NCI-H446 (cell line): ENCODE results near the gene MUC6.

Source experiments
- DNase-seq, 2 experiments: peaks; one replicate each; lab custom pipeline; 2025; lab: John Stamatoyannopoulos, UW

MUC6 gene

GRCh38 chr11:1036303-1036923 is at the start of gene MUC6:
Gene MUC6, minus strand, starts transcription at chr11:1036718. Its CDS starts 63 bp downstream, at chr11:1036655.
- no peak for DNase-seq

- no peak for DNase-seq
Measured at GRCh38 chr11:1085440-1086170, 49.1 kb upstream of the MUC6 start.

GRCh38 chr11:1084561-1085439 is 48.3 kb upstream of the MUC6 start:
- no peak for DNase-seq

- no peak for DNase-seq
Measured at GRCh38 chr11:1083621-1084551, 47.4 kb upstream of the MUC6 start.

GRCh38 chr11:1082728-1083620 is 46.5 kb upstream of the MUC6 start:
- no peak for DNase-seq

- DNase-seq = no peak
Measured at GRCh38 chr11:1082346-1082727, 45.8 kb upstream of the MUC6 start.

GRCh38 chr11:1081601-1082311 is 45.2 kb upstream of the MUC6 start:
- no peak for DNase-seq

- DNase-seq = no peak
Measured at GRCh38 chr11:1078191-1078601, 41.7 kb upstream of the MUC6 start.

GRCh38 chr11:1077417-1078119 is 41.0 kb upstream of the MUC6 start:
- DNase-seq = no peak

- no peak for DNase-seq
Measured at GRCh38 chr11:1077033-1077416, 40.5 kb upstream of the MUC6 start.

- no peak for DNase-seq
Measured at GRCh38 chr11:1076061-1076665, 39.6 kb upstream of the MUC6 start.

GRCh38 chr11:1075341-1075911 is 38.9 kb upstream of the MUC6 start:
- no peak for DNase-seq

GRCh38 chr11:1074244-1075221 is 38.0 kb upstream of the MUC6 start, which contains the start of gene MUC2:
Gene MUC2, plus strand, starts transcription at chr11:1074874.
- DNase-seq = no peak

- DNase-seq = no peak
Measured at GRCh38 chr11:1073851-1074243, 37.3 kb upstream of the MUC6 start.

- no peak for DNase-seq
Measured at GRCh38 chr11:1073261-1073724, 36.8 kb upstream of the MUC6 start.

- no peak for DNase-seq
Measured at GRCh38 chr11:1072821-1073231, 36.3 kb upstream of the MUC6 start.
